Fibroblast of peridontal ligament (primary cell): ENCODE measurements around the gene PRH2.

ENCODE experiments used
- DNase-seq: peaks from one replicate; pipeline ENCODE4 v3.0.0-alpha.2; 2010; ENCODE audit errors: extremely low read depth

Gene PRH2

GRCh38 chr12:10960211-10960610 lies 31.2 kb downstream of the PRH2 start:
- no peak for DNase-seq

- DNase-seq = peak; percentile 40
Measured at GRCh38 chr12:10965476-10965875, 36.4 kb downstream of the PRH2 start.

DNA sequence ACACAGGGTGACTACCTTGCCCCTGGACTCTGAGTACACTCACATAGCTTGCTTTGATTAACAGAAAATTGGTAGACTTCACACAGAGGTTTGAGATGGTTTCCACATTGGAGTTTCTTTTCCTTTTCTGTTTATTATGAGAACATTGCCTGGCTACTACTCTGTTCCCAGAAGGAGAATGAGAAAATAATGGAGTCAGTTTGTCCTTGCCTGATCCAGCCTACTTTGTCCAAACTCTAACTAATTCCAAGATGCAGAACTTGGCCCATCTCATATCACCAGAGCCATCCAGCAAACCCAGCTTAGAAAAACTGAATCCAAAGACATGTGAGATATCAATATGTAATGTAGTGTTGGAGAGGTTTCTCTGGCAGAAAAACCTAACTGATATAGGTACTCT lies 37.3 kb downstream of the PRH2 start:
- peak; percentile 5 for DNase-seq

DNA sequence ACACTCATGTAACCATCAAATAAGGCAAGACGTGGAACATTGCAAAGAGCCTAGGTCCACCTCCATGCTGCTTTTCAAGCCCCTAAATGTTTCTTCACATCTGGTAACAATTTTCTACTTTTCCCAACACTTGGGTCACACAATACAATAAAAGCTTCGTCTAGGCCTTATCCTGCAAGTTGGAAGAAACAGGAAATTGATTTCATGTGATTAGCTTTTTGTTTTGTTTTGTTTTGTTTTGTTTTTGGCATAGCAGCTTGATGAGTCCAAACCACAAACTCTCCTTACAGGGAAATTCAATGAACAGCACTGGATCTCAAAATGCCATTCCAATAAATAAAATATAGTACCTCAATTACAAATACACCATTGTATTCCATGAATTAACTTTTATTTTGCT lies 38.4 kb downstream of the PRH2 start:
- peak; percentile 78 for DNase-seq

DNA sequence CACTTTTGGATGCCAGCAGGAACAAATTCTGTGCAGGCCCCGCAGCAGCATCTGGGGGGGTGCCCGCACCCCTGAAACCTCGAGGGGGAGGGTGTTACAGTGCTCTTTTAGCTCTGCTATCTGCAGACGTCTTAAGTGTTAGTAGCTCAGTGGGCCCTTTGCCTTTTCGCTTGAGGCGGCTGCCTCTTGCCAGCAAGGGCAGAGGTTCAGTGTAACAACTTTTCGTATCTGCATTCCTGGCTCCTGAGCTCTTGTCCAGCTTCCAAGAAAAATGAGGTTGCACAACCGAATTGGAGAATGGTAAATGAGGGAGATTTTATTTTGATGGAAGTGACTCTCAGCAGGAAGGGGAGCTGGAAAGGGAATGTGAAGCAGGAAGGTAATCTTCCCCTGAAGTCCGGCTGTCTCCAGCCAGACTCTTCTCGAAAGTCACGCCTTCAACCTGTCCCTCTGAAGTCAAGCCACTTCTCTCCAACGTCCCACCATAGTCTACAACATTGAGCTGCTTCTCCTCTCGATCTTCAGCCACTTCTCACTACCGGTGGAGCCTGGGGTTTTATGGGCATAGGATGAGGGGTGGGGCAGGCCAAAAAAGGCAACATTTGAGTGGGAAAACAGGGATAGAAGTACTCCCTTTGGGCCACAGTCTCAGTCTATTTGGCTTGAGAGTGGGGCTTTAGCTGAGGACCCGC lies 39.9 kb downstream of the PRH2 start:
- DNase-seq = peak; percentile 54

DNA sequence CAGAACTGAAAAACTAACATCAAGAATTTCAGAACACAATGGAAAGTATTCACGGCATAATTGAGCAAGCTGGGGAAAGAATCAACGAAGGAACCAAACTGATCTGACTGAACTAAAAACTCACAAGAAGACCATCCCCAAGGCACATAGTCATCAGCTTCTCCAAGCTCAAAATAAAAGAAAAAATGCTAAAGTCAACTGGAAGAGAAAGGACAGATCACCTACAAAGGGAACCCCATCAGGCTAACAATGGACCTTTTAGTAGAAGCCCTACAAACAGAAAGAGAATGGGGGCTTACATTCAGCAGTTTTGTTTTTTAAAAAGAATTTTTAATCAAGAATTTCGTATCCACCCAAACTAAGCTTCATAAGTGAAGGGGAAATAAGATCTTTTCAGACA lies 45.9 kb downstream of the PRH2 start:
- no peak for DNase-seq

GRCh38 chr12:10982244-10982643 lies 53.2 kb downstream of the PRH2 start:
- DNase-seq = no peak
